ENCODE data around the gene TNIK. TPM values are rescaled to one million over a fixed set of nuclear protein-coding genes. Genes with fewer than 3 reads are reported as not detected.

TNIK gene
- total and polyA plus RNA-seq, 2 of the 13 experiments (the other 11 are each of a cell fraction or from before 2014, with no cell fraction given), result 0.15 to 0.22 TPM

GRCh38 chr3:171250444-171250843 is 209.8 kb downstream of the TNIK start:
- no peak overlapping the region for H3K4me3 ChIP-seq (replicated peaks in 1 of 3; ENCODE audit: insufficient read depth in 1 of 3, low read depth in 2 of 3, low read length in 3 of 3)
- no peak overlapping the region for H3K27ac ChIP-seq (ENCODE audit: extremely low read length, insufficient read depth, low read length)
- TF ChIP-seq, protein P1, sequence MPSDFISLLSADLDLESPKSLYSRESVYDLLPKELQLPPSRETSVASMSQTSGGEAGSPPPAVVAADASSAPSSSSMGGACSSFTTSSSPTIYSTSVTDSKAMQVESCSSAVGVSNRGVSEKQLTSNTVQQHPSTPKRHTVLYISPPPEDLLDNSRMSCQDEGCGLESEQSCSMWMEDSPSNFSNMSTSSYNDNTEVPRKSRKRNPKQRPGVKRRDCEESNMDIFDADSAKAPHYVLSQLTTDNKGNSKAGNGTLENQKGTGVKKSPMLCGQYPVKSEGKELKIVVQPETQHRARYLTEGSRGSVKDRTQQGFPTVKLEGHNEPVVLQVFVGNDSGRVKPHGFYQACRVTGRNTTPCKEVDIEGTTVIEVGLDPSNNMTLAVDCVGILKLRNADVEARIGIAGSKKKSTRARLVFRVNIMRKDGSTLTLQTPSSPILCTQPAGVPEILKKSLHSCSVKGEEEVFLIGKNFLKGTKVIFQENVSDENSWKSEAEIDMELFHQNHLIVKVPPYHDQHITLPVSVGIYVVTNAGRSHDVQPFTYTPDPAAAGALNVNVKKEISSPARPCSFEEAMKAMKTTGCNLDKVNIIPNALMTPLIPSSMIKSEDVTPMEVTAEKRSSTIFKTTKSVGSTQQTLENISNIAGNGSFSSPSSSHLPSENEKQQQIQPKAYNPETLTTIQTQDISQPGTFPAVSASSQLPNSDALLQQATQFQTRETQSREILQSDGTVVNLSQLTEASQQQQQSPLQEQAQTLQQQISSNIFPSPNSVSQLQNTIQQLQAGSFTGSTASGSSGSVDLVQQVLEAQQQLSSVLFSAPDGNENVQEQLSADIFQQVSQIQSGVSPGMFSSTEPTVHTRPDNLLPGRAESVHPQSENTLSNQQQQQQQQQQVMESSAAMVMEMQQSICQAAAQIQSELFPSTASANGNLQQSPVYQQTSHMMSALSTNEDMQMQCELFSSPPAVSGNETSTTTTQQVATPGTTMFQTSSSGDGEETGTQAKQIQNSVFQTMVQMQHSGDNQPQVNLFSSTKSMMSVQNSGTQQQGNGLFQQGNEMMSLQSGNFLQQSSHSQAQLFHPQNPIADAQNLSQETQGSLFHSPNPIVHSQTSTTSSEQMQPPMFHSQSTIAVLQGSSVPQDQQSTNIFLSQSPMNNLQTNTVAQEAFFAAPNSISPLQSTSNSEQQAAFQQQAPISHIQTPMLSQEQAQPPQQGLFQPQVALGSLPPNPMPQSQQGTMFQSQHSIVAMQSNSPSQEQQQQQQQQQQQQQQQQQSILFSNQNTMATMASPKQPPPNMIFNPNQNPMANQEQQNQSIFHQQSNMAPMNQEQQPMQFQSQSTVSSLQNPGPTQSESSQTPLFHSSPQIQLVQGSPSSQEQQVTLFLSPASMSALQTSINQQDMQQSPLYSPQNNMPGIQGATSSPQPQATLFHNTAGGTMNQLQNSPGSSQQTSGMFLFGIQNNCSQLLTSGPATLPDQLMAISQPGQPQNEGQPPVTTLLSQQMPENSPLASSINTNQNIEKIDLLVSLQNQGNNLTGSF (CRISPR knock-in tag; IDR thresholded peaks at IDR 0.05), result no peak
- TF ChIP-seq ZNF275 (CRISPR knock-in tag; IDR thresholded peaks at IDR 0.05; ENCODE audit: borderline replicate concordance) (no peak), REST (IDR thresholded peaks at IDR 0.05; ENCODE audit: borderline replicate concordance in 1 of 2, low read depth in 1 of 2, low read length in 2 of 2) (no peak)
- FAIRE-seq (no peak), ATAC-seq (no peak), DNase-seq (ENCODE audit: low spot score) (no peak)
- no peaks in the 10 kb centered on the region for H3K9me3 ChIP-seq (ENCODE audit: low read length)
- ChIA-PET CTCF (ENCODE audit: low intra/inter-chr PET ratio, low total read pairs) (no interaction called here), POLR2A (no interaction called here)
- intact Hi-C loops (cut with micrococcal nuclease; ENCODE audit: unreplicated experiment) (no loop called here), in situ Hi-C loops (cut with HindIII; ENCODE audit: extremely low pct_ligation_motif_present, low pct_unique_long_range_greater_than_20kb) (no loop called here)
- peaks cover 5% of the 10 kb centered on the region; the same call in 1 of the 2 replicates for H3K4me1 ChIP-seq (ENCODE audit: insufficient read depth, low read length)
- H2AFZ ChIP-seq (ENCODE audit: low read length), result no peak overlapping the region
- 6% methylated on average over 2 of the region's 2 CpGs for WGBS (ENCODE audit: low lambda C conversion rate)
- no peaks in the 10 kb centered on the region for H4K20me1 ChIP-seq (ENCODE audit: insufficient read depth, low read length)
- H3K79me2 ChIP-seq (ENCODE audit: insufficient read depth, low read length), result no peaks in the 10 kb centered on the region
- BruUV-seq (replicated peaks), result no TSS peak
- H3K9ac ChIP-seq (ENCODE audit: insufficient read depth, low read depth, low read length), result no peak overlapping the region
- H3K4me2 ChIP-seq (ENCODE audit: low read depth, low read length), result no peak overlapping the region
- no peaks in the 10 kb centered on the region for H3K27me3 ChIP-seq (ENCODE audit: control insufficient read depth in 1 of 2, insufficient read depth in 2 of 2, low read length in 2 of 2)
- no peaks in the 10 kb centered on the region for H3K36me3 ChIP-seq (replicated peaks in 1 of 2; ENCODE audit: control insufficient read depth in 1 of 2, insufficient read depth in 2 of 2, low read length in 2 of 2)

Measured in HepG2 (cell line).